Activated CD4-positive, alpha-beta T cell treated with anti-CD3 and anti-CD28 coated beads for 36 hours (primary cell): Measurements from ENCODE around the gene ANKRD13D. TPM values are rescaled to one million over a fixed set of nuclear protein-coding genes. Genes with fewer than 3 reads are reported as not detected.
A peak's percentile ranks its signal among the peaks of the same experiment; 100 is the strongest.
"Not testable (repeated sequence)": the region's sequence is repeated elsewhere in the genome, so short reads cannot be mapped to it uniquely, and the experiment has no call there.

Experiments
- ATAC-seq: fragments of 200-7000 bp; cut with Tn5 transposase; one replicate; pipeline ENCODE4 v1.10.0; 2021; ENCODE audit warnings: mild to moderate bottlenecking, moderate library complexity
- CTCF ChIA-PET: fragments of 350-600 bp; sonication (Branson Sonifier 250); formaldehyde crosslinking; loops from one replicate; lab custom pipeline; 2021; ENCODE audit warnings: antibody characterized with exemption; lab: Charles Lee
- POLR2A ChIA-PET: fragments of 350-600 bp; sonication (Branson Sonifier 250); formaldehyde crosslinking; loops from one replicate; lab custom pipeline; 2021; ENCODE audit warnings: antibody characterized with exemption, inconsistent platforms; lab: Charles Lee
- DNase-seq: peaks from one replicate; pipeline ENCODE4 v3.0.0-alpha.2; 2020
- H3K27ac Mint-ChIP-seq: one replicate; pipeline ENCODE4 v1.8.0; 2021; ENCODE audit warnings: mixed read lengths
- H3K27me3 Mint-ChIP-seq: one replicate; pipeline ENCODE4 v1.8.0; 2021; ENCODE audit warnings: mixed read lengths
- H3K36me3 Mint-ChIP-seq: one replicate; pipeline ENCODE4 v1.8.0; 2021; ENCODE audit warnings: low read depth, mixed read lengths
- H3K4me1 Mint-ChIP-seq: one replicate; pipeline ENCODE4 v1.8.0; 2021; ENCODE audit warnings: mixed read lengths
- H3K4me3 Mint-ChIP-seq: one replicate; pipeline ENCODE4 v1.8.0; 2021; ENCODE audit warnings: mild to moderate bottlenecking, moderate library complexity, mixed read lengths
- H3K9me3 Mint-ChIP-seq: one replicate; pipeline ENCODE4 v1.8.0; 2021; ENCODE audit warnings: low read depth, mixed read lengths
- intact Hi-C, 2 experiments: fragments of 100-400 bp; cut with DNase I in 1 of 2; cut with micrococcal nuclease in 1 of 2; formaldehyde crosslinking; loops; one replicate each; pipeline versions ENCODE4 v1.14.2 to v1.15.1; 2022 to 2024; cut with DNase I, micrococcal nuclease
- total RNA-seq, 2 experiments: library from RNA; stranded (reverse); gene quantifications; one replicate each; pipeline ENCODE4 v1.2.3, GENCODE V29; 2021

The ANKRD13D gene
- total RNA-seq, 2 experiments from 2014 or later: 44.9 to 69.5 TPM

DNA sequence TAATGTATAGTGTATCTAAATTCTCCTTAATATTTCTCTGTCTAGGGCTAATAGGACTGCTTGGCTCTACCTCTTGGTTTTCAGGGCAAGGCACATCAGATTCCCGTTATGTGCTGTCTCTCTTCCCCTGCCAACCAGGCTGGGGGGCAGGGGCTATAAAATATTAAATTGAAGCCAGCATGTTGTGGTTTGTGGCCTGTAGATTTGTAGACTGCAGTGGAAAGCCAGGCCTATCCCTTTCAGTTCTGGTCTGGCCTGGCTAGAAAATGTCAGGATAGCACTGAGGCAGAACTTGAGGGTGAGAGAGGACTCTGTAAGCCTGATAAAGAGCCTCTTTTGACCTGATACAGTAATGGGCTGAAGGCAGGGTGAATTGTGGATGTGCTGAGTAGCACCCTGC lies 37.3 kb upstream of the ANKRD13D start:
- ATAC-seq: no peak
- no peak overlapping the region for H3K27ac Mint-ChIP-seq
- no peaks in the 10 kb centered on the region for H3K27me3 Mint-ChIP-seq
- peaks cover 76% of the 10 kb centered on the region for H3K36me3 Mint-ChIP-seq
- DNase-seq: no peak
- POLR2A ChIA-PET: interaction anchor here (2.0 kb wide), 1 partner anchor 12 kb away, joined by 9 read pairs; no protein-coding TSS in a partner anchor
- peaks cover 16% of the 10 kb centered on the region for H3K4me1 Mint-ChIP-seq
- H3K4me3 Mint-ChIP-seq: no peak overlapping the region
- intact Hi-C loops: no loop called here
- H3K9me3 Mint-ChIP-seq: no peaks in the 10 kb centered on the region
- CTCF ChIA-PET: interaction anchor here (0.6 to 5.3 kb wide), 3 partner anchors 11 to 201 kb away, joined by 3 to 38 read pairs (median 3); partner anchors contain the start of gene GPR152

DNA sequence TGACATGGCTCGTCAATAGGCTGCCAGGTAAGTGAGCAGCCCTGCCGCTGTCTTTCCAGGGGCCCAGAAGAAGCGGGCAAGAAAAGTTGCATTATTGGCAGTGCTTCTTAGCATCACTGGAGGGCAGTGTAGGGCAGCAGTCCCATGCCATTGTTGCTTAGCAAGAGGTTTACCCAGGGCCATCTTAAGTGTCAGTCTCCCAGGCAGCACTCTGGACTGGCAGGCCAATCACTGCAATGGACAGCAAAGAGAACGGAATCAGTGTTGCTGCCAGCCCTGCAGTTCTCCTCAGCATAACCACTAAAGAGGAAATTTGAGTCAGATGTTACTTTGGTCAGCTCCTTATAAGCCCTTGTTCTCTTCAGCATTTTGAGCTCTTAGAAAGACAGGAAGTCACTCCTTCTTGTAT lies 36.3 kb upstream of the ANKRD13D start:
- Mint-ChIP-seq H3K9me3 (no peaks in the 10 kb centered on the region), H3K36me3 (peaks cover 80% of the 10 kb centered on the region), H3K27ac (peak overlapping the region; percentile 47), H3K4me1 (peaks cover 16% of the 10 kb centered on the region), H3K4me3 (no peak overlapping the region), H3K27me3 (no peaks in the 10 kb centered on the region)
- POLR2A ChIA-PET: interaction anchor here (1.7 to 2.0 kb wide), 2 partner anchors 12 to 13 kb away, joined by 6 to 9 read pairs; no protein-coding TSS in a partner anchor
- CTCF ChIA-PET: interaction anchor here (1.1 to 5.3 kb wide), 9 partner anchors 9 to 181 kb away, joined by 3 to 38 read pairs (median 6); no protein-coding TSS in a partner anchor
- intact Hi-C loops: no loop called here
- DNase-seq (peak; percentile 55), ATAC-seq (peak; percentile 75)

DNA sequence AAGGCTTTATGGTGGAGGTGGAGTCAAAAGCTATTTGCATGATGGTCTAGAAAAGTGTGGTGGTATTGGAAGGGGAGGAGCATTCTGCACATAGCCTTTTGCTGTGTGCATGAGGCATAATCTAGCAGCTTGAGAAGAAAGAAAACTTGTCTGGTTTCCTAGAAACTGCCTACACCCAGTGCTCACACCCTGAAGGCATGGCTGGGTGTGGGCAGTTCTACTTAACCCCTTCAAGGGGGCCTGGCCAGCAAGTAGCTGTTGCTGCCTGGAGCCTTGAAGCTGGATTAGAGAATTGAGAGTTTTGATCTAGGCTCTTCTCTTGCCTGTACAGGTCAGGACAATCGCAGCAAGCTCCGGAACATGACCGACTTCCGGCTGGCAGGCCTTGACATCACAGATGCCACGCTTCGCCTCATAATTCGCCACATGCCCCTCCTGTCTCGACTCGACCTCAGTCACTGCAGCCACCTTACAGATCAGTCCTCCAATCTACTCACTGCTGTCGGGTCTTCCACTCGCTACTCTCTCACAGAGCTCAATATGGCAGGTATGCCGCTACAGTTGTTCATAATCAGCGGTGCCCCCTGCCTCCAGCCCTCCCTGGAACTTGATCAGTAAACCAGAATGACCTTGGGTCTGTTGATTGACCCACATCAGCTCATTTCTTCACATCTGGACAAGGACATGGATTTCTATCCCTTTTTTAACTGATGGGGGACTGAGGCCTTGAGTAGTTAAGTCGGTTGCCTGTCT lies 35.1 kb upstream of the ANKRD13D start:
- CTCF ChIA-PET: interaction anchor here (0.5 to 5.3 kb wide), 11 partner anchors 9 to 182 kb away, joined by 3 to 38 read pairs (median 5); no protein-coding TSS in a partner anchor
- DNase-seq (no peak), ATAC-seq (no peak)
- Mint-ChIP-seq H3K27me3 (no peaks in the 10 kb centered on the region), H3K9me3 (no peaks in the 10 kb centered on the region), H3K4me3 (no peak overlapping the region), H3K36me3 (peaks cover 68% of the 10 kb centered on the region), H3K27ac (peak overlapping the region; percentile 45), H3K4me1 (peaks cover 16% of the 10 kb centered on the region)
- intact Hi-C loops: no loop called here
- POLR2A ChIA-PET: interaction anchor here (1.3 to 1.7 kb wide), 2 partner anchors 13 to 14 kb away, joined by 4 to 6 read pairs; no protein-coding TSS in a partner anchor

DNA sequence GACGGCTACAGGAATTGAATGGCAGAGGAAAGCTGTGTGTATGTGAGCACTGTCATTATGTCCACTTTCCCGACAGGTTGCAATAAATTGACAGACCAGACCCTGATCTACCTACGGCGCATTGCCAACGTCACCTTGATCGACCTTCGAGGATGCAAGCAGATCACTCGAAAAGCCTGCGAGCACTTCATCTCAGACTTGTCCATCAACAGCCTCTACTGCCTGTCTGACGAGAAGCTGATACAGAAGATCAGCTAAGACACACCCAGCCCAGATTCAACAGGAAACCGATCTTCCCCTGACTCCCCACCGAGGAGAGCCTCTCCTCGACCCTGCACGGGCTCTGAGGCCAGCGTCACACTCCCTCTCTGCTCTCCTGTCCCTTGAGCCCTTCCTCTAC lies 34.3 kb upstream of the ANKRD13D start:
- intact Hi-C loops: no loop called here
- H3K9me3 Mint-ChIP-seq: no peaks in the 10 kb centered on the region
- peaks cover 16% of the 10 kb centered on the region for H3K4me1 Mint-ChIP-seq
- H3K36me3 Mint-ChIP-seq: peaks cover 60% of the 10 kb centered on the region
- ChIA-PET POLR2A (interaction anchor here (1.3 kb wide), 1 partner anchor 15 kb away, joined by 4 read pairs; no protein-coding TSS in a partner anchor), CTCF (interaction anchor here (0.8 to 5.3 kb wide), 3 partner anchors 8 to 173 kb away, joined by 4 to 38 read pairs (median 5); no protein-coding TSS in a partner anchor)
- ATAC-seq (no peak), DNase-seq (no peak)
- H3K27me3 Mint-ChIP-seq: no peaks in the 10 kb centered on the region
- no peak overlapping the region for H3K27ac Mint-ChIP-seq
- H3K4me3 Mint-ChIP-seq: no peak overlapping the region

DNA sequence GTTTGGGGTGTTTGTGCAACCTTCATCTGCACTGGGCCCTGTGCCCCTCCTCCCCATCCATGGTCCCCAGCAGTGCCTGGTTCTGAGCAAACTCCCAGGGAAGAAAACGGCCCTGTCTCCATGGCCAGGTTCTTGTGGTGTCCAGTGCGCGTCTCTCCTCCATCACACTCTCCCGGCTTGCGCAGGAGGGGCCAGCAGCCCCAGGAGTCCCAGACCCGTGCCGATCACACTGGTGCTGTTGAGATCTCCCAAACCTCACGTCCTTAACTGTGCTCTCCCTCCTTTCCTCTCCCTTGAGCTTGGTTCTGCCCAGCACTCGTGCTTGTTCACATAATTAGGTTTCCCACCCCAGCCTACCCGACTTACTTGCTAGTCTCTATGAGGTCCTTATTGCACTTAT lies 33.8 kb upstream of the ANKRD13D start:
- intact Hi-C loops: no loop called here
- Mint-ChIP-seq H3K4me1 (peaks cover 16% of the 10 kb centered on the region), H3K27ac (no peak overlapping the region), H3K4me3 (no peak overlapping the region), H3K9me3 (no peaks in the 10 kb centered on the region), H3K36me3 (peaks cover 55% of the 10 kb centered on the region), H3K27me3 (no peaks in the 10 kb centered on the region)
- CTCF ChIA-PET: interaction anchor here (0.8 kb wide), 2 partner anchors 30 to 131 kb away, joined by 3 to 4 read pairs; no protein-coding TSS in a partner anchor
- POLR2A ChIA-PET: interaction anchor here (1.3 kb wide), 1 partner anchor 15 kb away, joined by 3 read pairs; no protein-coding TSS in a partner anchor
- ATAC-seq (no peak), DNase-seq (no peak)

DNA sequence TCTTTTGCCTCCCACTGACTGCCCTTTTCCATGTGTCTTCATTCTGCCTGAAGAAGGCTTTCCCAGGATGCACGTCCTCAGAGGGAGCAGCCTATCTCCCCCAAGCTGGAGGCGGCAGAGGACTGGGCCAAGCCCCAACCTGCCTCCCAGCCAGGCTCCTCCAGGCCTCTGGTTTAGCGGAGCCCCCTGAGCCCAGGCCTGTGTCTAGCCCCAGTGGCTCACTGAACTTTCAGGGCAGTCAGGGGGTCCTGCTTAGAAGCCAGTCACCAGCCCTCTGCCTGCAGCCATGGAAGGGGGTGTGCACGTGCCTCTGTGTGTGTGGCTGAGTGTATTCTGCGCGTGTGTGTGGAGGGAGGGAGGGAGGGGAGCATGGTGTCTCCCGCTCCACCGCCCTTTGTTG lies 33.2 kb upstream of the ANKRD13D start:
- peaks cover 16% of the 10 kb centered on the region for H3K4me1 Mint-ChIP-seq

DNA sequence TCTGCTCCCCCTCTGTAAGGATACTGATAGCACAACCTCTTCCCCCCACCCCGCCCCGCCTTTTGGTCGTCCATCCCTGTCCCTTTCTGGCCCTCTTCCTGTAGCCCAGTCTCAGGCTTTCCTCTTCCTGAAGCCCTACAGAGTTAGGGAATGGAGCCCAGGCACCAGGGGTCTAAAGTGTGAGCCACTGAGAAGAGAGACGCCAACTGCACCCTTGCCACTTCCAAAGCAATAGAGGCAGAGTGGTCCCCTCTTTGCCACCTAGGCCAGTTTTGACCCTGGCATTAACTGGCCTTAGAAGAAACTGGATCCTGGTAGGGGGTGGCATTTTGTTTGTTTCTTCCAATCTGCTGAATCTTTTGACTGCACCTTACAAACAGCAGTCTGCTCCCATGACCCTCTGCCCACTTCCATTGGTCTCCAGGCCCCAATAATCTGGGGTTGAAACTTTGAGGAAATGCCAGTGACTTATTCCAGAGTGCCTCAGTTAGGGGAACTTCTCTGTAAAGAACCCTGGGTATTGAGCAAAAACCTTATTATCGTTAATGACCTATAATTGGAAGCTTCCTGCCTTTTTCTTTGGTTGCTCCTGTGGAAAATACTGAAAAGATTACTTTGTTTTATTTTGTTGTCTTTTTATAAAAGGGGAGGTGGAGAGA lies 32.5 kb upstream of the ANKRD13D start:
- intact Hi-C loops: no loop called here
- Mint-ChIP-seq H3K9me3 (no peaks in the 10 kb centered on the region), H3K4me1 (peaks cover 21% of the 10 kb centered on the region), H3K27ac (no peak overlapping the region), H3K36me3 (peaks cover 43% of the 10 kb centered on the region), H3K27me3 (no peaks in the 10 kb centered on the region), H3K4me3 (no peak overlapping the region)
- ChIA-PET POLR2A (interaction anchor here (0.6 to 1.3 kb wide), 2 partner anchors 16 to 126 kb away, joined by 3 to 5 read pairs; no protein-coding TSS in a partner anchor), CTCF (interaction anchor here (0.6 to 0.9 kb wide), 2 partner anchors 14 to 16 kb away, joined by 3 to 4 read pairs; no protein-coding TSS in a partner anchor)
- ATAC-seq (no peak), DNase-seq (no peak)

More for the DNA sequence above, 33.2 kb upstream of the ANKRD13D start:
- ChIA-PET POLR2A (interaction anchor here (1.3 kb wide), 1 partner anchor 15 kb away, joined by 3 read pairs; no protein-coding TSS in a partner anchor), CTCF (interaction anchor here (0.8 kb wide), 2 partner anchors 29 to 131 kb away, joined by 3 to 4 read pairs; no protein-coding TSS in a partner anchor)
- intact Hi-C loops: no loop called here
- Mint-ChIP-seq H3K36me3 (peaks cover 50% of the 10 kb centered on the region), H3K27ac (peak overlapping the region; percentile 37), H3K27me3 (no peaks in the 10 kb centered on the region), H3K9me3 (no peaks in the 10 kb centered on the region), H3K4me3 (no peak overlapping the region)
- DNase-seq: no peak
- no peak for ATAC-seq

DNA sequence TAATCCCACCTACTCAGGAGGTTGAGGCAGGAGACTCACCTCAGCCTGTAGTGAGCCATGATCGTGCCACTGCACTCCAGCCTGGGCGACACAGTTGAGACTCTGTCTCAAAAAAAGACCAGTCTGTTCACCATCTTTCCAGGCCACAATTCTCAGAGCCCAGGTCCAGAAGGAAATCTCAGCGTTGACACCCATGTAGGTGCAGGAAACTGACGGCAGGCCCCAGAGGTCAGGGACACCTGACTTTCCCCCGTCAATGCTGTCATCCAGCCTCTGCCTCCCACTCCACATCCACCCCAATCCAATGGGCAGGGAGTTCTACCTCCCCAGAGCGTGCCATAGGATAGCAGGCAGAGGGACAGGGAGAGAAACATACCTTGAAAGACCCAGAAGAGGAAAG lies 28.7 kb upstream of the ANKRD13D start:
- ChIA-PET POLR2A (no interaction called here), CTCF (no interaction called here)
- intact Hi-C loops: no loop called here
- H3K4me1 Mint-ChIP-seq: peaks cover 44% of the 10 kb centered on the region
- H3K27ac Mint-ChIP-seq: no peak overlapping the region
- H3K9me3 Mint-ChIP-seq: no peaks in the 10 kb centered on the region
- ATAC-seq (no peak), DNase-seq (no peak)
- H3K27me3 Mint-ChIP-seq: no peaks in the 10 kb centered on the region
- peaks cover 13% of the 10 kb centered on the region for H3K36me3 Mint-ChIP-seq
- H3K4me3 Mint-ChIP-seq: no peak overlapping the region

DNA sequence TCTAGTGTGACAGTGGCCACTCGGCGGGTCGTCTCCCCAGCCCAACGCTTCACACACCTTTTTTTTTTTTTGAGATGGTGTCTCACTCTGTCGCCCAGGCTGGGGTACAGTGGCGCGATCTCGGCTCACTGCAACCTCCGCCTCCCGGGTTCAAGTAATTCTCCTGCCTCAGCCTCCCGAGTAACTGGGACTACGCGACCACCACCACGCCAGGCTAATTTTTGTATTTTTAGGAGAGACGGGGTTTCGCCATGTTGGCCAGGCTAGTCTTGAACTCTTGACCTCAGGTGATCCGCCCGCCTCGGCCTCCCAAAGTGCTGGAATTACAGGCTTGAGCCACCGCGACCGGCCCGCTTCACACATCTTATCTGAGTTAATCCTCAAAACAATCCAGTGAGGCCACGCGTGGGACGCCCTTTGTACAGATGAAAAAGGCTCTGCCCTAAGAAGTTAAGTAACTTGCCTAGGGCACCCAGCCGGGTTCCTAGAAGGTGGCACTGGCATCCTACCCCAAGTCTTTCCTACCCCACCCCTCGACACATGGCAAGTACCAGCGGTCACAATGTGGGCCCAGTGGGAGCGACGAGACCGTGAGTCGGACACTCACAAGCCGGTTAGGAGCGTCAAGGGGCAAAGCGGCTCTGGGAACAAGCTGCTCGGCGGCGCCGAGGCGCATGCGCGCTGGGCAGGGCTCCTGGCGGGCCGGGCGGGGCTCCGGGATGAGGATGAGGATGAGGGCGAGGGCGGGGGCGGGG lies 28.0 kb upstream of the ANKRD13D start:
- intact Hi-C loops, ATAC-seq, H3K9me3 Mint-ChIP-seq, H3K36me3 Mint-ChIP-seq, H3K27me3 Mint-ChIP-seq, H3K27ac Mint-ChIP-seq: not testable (repeated sequence)
- peak; percentile 75 for DNase-seq
- CTCF ChIA-PET: interaction anchor here (0.9 to 4.3 kb wide), 10 partner anchors 9 to 121 kb away, joined by 3 to 44 read pairs (median 10); partner anchors contain the start of gene SSH3
- POLR2A ChIA-PET: interaction anchor here (1.9 kb wide), 1 partner anchor 56 kb away, joined by 5 read pairs; no protein-coding TSS in a partner anchor
- Mint-ChIP-seq H3K4me3 (peak overlapping the region; percentile 58), H3K4me1 (peaks cover 50% of the 10 kb centered on the region)

DNA sequence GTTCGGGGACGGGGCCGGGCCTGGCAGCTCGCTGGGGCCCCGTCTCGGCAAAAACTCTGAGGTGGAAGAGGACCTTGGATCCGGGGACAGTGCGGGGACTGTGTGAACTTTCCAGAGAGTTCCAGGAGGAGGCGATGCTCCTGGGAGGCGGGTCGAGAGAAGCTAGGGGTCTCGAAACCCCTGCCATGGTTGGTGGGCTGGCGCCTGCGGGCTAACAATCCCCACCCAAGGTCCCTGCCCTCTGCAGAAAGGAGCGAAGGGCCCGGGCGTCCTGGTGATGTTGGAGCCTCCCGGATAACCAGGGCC lies 27.5 kb upstream of the ANKRD13D start:
- H3K4me3 Mint-ChIP-seq: peak overlapping the region; percentile 26
- intact Hi-C loops: no loop called here
- H3K4me1 Mint-ChIP-seq: peaks cover 51% of the 10 kb centered on the region

More for the DNA sequence above, 27.5 kb upstream of the ANKRD13D start:
- ATAC-seq (no peak), DNase-seq (no peak)
- no peak overlapping the region for H3K27ac Mint-ChIP-seq
- ChIA-PET CTCF (interaction anchor here (0.6 to 4.3 kb wide), 18 partner anchors 10 to 121 kb away, joined by 3 to 44 read pairs (median 6); partner anchors contain the start of genes ANKRD13D and SSH3), POLR2A (interaction anchor here (1.5 to 1.9 kb wide), 2 partner anchors 20 to 56 kb away, joined by 5 to 7 read pairs; no protein-coding TSS in a partner anchor)
- no peaks in the 10 kb centered on the region for H3K27me3 Mint-ChIP-seq
- peaks cover 7% of the 10 kb centered on the region for H3K36me3 Mint-ChIP-seq
- H3K9me3 Mint-ChIP-seq: no peaks in the 10 kb centered on the region
